T-helper 17 cell (primary cell): Measurements from ENCODE around the gene INCA1. TPM values are rescaled to one million over a fixed set of nuclear protein-coding genes. Genes with fewer than 3 reads are reported as not detected.

Experiments
- ATAC-seq: fragments of 150-1000 bp; cut with Tn5 transposase; 2 replicates; pipeline ENCODE4 v1.10.0; 2021; ENCODE audit warnings: mild to moderate bottlenecking, moderate library complexity
- DNase-seq, 3 donors: peaks; one replicate each; pipeline versions ENCODE4 v3.0.0 to v3.0.0-alpha.2; 2020 to 2021
- H3K9me3 ChIP-seq: one replicate; pipeline ENCODE4 v1.7.0; 2013; ENCODE audit warnings: low read length, mild to moderate bottlenecking; ENCODE audit not compliant: control insufficient read depth, poor library complexity, severe bottlenecking
- H3K27ac Mint-ChIP-seq: one replicate; pipeline ENCODE4 v1.8.0; 2022; ENCODE audit warnings: mild to moderate bottlenecking, moderate library complexity, mixed read lengths
- H3K27me3 Mint-ChIP-seq: one replicate; pipeline ENCODE4 v1.8.0; 2022; ENCODE audit warnings: mixed read lengths
- H3K36me3 Mint-ChIP-seq: one replicate; pipeline ENCODE4 v1.8.0; 2022; ENCODE audit warnings: low read depth, mixed read lengths
- H3K4me1 Mint-ChIP-seq: one replicate; pipeline ENCODE4 v1.8.0; 2022; ENCODE audit warnings: mild to moderate bottlenecking, mixed read lengths
- H3K4me3 Mint-ChIP-seq: one replicate; pipeline ENCODE4 v1.8.0; 2022; ENCODE audit warnings: mild to moderate bottlenecking, moderate library complexity, mixed read lengths
- total RNA-seq, 4 donors: library from RNA in 2 of 4; stranded (reverse) in 2 of 4; gene quantifications; one replicate each; pipeline ENCODE4 v1.2.3 and lab custom pipeline; 2022 to 2026

The INCA1 gene
- total RNA-seq, 2 donors from 2014 or later = not detected

DNA sequence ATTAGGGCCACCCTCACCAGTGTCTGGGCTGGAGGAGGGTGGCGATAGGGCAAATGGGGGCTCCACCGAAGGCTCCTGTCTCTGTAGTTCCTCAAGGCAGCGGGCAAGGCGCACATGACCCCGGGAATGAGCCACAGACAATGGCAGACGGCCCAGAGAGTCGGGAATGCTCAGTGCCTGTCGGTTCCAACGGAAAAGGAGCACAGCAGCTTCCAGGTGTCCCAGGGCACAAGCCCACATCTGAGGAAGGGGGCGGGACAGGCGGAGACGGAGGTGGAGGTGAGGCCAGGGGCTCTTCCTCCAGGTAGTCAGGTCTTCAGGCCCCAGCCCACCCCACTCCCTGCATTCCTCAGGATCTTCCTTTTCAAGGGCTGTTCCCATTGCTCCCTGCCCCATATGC lies 24.6 kb downstream of the INCA1 start:
- Mint-ChIP-seq H3K27me3 (no peaks in the 10 kb centered on the region), H3K36me3 (peaks cover 14% of the 10 kb centered on the region), H3K27ac (no peak overlapping the region), H3K4me1 (peaks cover 18% of the 10 kb centered on the region), H3K4me3 (no peak overlapping the region)
- no peaks in the 10 kb centered on the region for H3K9me3 ChIP-seq
- ATAC-seq = no peak
- no peak for DNase-seq

- DNase-seq (no peak), ATAC-seq (no peak)
- Mint-ChIP-seq H3K27me3 (no peaks in the 10 kb centered on the region), H3K4me3 (no peak overlapping the region), H3K4me1 (peaks cover 18% of the 10 kb centered on the region), H3K27ac (no peak overlapping the region), H3K36me3 (peaks cover 14% of the 10 kb centered on the region)
- H3K9me3 ChIP-seq = no peaks in the 10 kb centered on the region
Observed at GRCh38 chr17:4972322-4972721, 25.0 kb downstream of the INCA1 start.

DNA sequence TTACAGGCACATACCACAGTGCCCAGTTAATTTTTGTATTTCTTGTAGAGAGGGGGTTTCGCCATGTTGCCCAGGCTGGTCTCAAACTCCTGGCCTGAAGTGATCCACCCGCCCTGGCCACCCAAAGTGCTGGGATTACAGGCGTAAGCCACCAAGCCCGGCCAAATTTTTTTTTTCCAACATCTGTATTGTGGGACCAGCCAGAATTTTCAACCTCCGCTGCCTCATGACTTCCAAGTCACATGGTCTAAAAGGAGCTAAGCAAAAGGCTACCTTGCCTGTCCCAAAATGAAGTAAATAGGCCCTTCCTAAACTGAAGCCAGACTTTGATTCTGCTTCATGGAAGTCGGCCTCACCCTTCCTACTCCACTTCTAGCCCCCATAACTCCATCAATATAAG lies 25.5 kb downstream of the INCA1 start:
- Mint-ChIP-seq H3K27ac (no peak overlapping the region), H3K36me3 (peaks cover 14% of the 10 kb centered on the region), H3K4me1 (peaks cover 18% of the 10 kb centered on the region), H3K27me3 (no peaks in the 10 kb centered on the region), H3K4me3 (no peak overlapping the region)
- no peak for ATAC-seq
- no peak for DNase-seq
- no peaks in the 10 kb centered on the region for H3K9me3 ChIP-seq

DNA sequence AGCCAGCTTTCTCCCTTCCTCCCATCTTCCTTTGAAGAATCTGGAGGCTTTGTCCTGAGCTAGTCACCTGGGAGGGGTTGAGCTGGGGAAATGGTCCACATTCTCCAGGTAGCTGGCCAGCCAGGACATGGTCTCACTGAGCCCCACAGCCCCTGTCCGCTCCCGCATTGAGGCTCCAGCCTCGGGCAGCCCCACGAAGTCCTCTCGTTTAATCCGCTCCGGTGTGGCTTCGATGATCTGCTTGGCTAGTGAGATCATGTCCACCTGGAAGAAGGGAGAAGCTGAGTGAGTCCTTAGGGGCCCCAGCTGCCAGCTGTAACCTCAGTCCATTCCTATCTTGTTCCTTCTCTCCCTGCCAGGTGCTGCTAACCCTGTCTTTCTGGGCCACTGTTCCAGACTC lies 27.0 kb downstream of the INCA1 start:
- H3K36me3 Mint-ChIP-seq = peaks cover 9% of the 10 kb centered on the region
- ATAC-seq = no peak
- H3K27ac Mint-ChIP-seq = no peak overlapping the region
- peaks cover 21% of the 10 kb centered on the region for H3K4me1 Mint-ChIP-seq
- H3K27me3 Mint-ChIP-seq = no peaks in the 10 kb centered on the region
- H3K4me3 Mint-ChIP-seq = no peak overlapping the region
- no peak for DNase-seq
- no peaks in the 10 kb centered on the region for H3K9me3 ChIP-seq

GRCh38 chr17:4969551-4970173 lies 27.7 kb downstream of the INCA1 start:
- H3K4me1 Mint-ChIP-seq = peaks cover 17% of the 10 kb centered on the region
- no peaks in the 10 kb centered on the region for H3K9me3 ChIP-seq
- peaks cover 5% of the 10 kb centered on the region for H3K36me3 Mint-ChIP-seq
- no peak for ATAC-seq
- H3K27ac Mint-ChIP-seq = no peak overlapping the region
- H3K4me3 Mint-ChIP-seq = no peak overlapping the region
- H3K27me3 Mint-ChIP-seq = no peaks in the 10 kb centered on the region
- no peak for DNase-seq

DNA sequence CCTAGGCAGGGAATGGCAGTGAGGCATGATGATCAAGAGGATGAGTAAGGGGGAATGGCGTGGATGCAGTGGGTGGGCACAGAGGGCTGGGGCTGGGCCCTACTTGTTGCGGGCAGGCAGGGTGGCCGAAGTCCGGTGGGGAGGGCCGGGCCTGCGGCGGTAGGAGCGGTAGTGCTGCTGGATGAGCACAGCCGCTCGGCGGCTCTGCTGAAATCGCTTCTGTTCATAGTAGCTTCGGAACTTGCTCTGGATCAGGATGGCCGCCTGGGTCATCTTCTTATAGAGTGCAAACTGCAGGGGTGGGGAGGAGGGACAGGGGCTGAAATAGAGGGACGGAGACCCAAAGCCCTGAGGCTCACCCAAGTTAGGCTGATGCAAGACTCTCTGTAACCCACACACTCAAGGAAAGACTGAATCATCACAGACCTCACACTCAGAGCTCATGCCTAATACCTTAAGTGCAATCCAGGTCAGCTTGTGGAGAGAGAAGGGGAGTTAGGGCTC lies 28.2 kb downstream of the INCA1 start:
- Mint-ChIP-seq H3K27me3 (no peaks in the 10 kb centered on the region), H3K4me3 (no peak overlapping the region), H3K27ac (no peak overlapping the region), H3K36me3 (peaks cover 5% of the 10 kb centered on the region), H3K4me1 (peaks cover 18% of the 10 kb centered on the region)
- H3K9me3 ChIP-seq = no peaks in the 10 kb centered on the region
- ATAC-seq = no peak
- no peak for DNase-seq

DNA sequence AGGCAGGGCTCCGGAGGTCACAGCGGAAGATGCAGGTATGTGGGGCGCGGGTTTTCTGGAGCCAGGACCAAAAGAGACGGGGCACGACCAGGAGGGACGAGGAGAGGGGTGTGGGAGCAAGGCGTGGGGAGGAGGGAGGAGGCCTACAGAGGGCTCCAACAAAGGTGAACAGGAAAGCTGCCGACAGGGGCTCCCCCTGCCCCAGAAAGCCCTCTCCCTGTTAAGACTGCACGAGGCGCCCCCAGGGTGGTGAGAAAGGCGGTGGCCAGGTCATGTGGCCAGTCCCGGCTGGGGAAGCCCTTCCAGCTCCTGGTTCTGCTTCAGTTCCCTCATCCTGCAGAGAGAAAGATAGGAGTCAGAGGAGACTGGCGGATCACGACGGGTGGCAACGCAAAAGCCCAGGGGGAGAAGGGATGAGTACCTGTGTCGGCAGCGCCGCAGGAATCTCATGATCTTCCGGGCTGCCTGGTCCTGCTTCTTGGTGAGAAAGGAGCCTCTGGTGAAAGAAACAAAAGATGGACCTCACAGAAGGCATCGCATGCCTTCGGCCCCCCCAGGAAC lies 28.8 kb downstream of the INCA1 start:
- ATAC-seq = no peak
- Mint-ChIP-seq H3K4me1 (peaks cover 17% of the 10 kb centered on the region), H3K36me3 (peaks cover 5% of the 10 kb centered on the region), H3K27ac (no peak overlapping the region), H3K27me3 (no peaks in the 10 kb centered on the region), H3K4me3 (no peak overlapping the region)
- H3K9me3 ChIP-seq = no peaks in the 10 kb centered on the region
- no peak for DNase-seq

DNA sequence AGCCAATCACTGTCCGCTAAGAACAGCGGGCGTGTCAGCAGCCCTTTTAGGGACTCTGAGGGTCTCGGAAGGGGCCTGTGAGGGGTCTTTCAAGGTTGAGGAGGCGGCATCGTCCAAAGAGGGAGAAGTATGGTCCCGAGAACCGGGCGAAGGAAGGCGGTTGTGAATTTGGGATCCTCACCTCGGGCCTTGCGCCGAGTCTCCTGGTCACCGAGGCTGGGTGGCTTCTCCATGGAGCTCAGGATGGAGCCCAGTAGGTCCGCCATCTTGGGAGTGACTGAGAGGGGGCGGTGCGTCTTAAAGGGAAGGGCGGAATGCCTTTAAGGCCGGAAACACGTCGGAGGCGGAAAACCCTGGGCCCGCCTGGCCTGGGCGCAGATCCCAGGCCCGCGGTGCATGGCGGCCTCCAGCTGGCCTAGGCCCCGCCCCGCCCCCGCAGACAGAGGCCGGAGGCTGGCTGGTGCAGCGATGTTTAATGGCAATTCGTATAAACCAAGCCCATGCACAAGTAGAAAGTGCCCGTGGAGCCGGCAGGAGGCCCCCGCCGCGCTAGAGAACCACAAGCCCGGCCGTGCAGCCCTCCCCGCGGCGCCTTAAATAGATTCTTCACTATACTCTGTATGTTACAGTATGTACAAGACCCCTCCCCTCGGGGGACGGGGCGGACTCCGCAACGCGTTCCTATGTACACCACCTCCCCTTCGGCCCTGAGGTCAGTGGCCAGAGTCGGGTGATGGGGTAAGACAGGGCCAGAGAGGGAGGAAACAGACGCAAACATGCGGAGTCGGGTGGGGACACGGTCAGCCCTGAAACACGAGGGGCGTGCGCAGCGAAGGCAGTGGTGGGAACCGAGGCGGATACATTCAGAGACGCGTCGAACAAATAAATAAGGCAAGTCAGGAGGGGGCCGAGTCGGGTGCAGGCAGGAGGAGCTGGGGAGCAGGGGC lies 29.5 kb downstream of the INCA1 start, which contains the start of gene SPAG7:
Gene SPAG7 (minus strand): TSS at position 279 of the 947 bp plus-strand sequence. CDS start 13 bp downstream, at position 266.
- Mint-ChIP-seq H3K4me1 (peaks cover 17% of the 10 kb centered on the region), H3K27me3 (no peaks in the 10 kb centered on the region), H3K4me3 (no peak within 1 kb of the TSS), H3K36me3 (peaks cover 3% of the 10 kb centered on the region), H3K27ac (no peak within 1 kb of the TSS)
- DNase-seq (peak; percentile 86 to 89 (median 89)), ATAC-seq (peak; percentile 74)
- H3K9me3 ChIP-seq = no peaks in the 10 kb centered on the region

DNA sequence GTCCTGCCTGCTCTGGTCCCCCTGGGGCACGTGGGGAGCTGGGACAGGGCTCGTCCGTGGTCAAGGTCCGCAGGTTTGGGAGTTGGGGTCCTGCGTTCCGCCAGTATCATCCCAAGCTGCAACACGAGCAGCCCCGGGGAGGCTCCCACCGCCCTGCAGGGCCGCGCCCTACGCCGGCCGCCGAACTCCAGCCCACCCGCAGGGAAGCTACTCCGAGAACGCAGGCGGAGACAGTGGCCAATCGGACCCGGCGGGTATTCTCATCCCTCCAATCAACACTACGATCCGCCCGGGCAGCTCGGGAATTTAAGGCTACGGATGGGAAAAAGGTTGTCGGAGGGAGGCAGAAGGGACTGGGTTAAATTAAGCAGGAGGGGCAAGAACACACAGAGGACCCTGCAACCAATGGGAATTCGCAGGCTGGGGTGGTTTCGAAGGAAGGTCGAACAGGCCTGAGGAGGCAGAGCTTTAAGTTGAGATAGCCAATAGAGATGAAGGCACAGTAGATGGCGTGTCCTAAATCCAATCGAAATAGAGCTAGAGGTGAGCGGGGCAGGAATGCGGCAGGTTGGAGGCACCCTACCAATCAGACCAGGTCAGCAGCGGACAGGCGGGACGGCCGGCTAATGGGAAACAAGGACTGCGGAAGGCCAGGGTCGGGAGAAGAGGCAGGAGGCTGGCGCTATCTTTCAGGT lies 30.3 kb downstream of the INCA1 start:
- ATAC-seq = peak; percentile 87
- Mint-ChIP-seq H3K27me3 (no peaks in the 10 kb centered on the region), H3K4me1 (peaks cover 17% of the 10 kb centered on the region), H3K27ac (no peak overlapping the region), H3K36me3 (peaks cover 3% of the 10 kb centered on the region), H3K4me3 (no peak overlapping the region)
- H3K9me3 ChIP-seq = no peaks in the 10 kb centered on the region
- DNase-seq = peak; percentile 77 to 89 (median 78)

GRCh38 chr17:4965311-4965986 lies 31.9 kb downstream of the INCA1 start:
- H3K4me3 Mint-ChIP-seq = no peak overlapping the region
- H3K27ac Mint-ChIP-seq = peak overlapping the region; percentile 14
- H3K4me1 Mint-ChIP-seq = peaks cover 9% of the 10 kb centered on the region
- ATAC-seq = no peak
- H3K36me3 Mint-ChIP-seq = peaks cover 2% of the 10 kb centered on the region
- no peak for DNase-seq
- no peaks in the 10 kb centered on the region for H3K27me3 Mint-ChIP-seq
- H3K9me3 ChIP-seq = no peaks in the 10 kb centered on the region

- H3K9me3 ChIP-seq = no peaks in the 10 kb centered on the region
- no peak for ATAC-seq
- H3K4me3 Mint-ChIP-seq = no peak overlapping the region
- peaks cover 8% of the 10 kb centered on the region for H3K4me1 Mint-ChIP-seq
- peaks cover 2% of the 10 kb centered on the region for H3K36me3 Mint-ChIP-seq
- H3K27me3 Mint-ChIP-seq = no peaks in the 10 kb centered on the region
- DNase-seq = no peak
- peak overlapping the region; percentile 78 for H3K27ac Mint-ChIP-seq
Observed at GRCh38 chr17:4960279-4960922, 36.9 kb downstream of the INCA1 start.
